Right cardiac atrium (tissue), 5 donors: ENCODE data around the gene TMEM269. TPM values are rescaled to one million over a fixed set of nuclear protein-coding genes. Genes with fewer than 3 reads are reported as not detected.

Source experiments
- ATAC-seq, 2 donors: fragments of 200-7000 bp; cut with Tn5 transposase; one replicate each; pipeline versions ENCODE4 v1.8.0 to v1.9.1; 2020; ENCODE audit warnings: moderate library complexity in 2 of 2, mild to moderate bottlenecking in 1 of 2
- DNase-seq, 3 donors: peaks; one replicate each; pipeline ENCODE4 v3.0.0-alpha.2; 2020
- H3K27ac ChIP-seq: one replicate; pipeline ENCODE4 v1.5.1; 2013; ENCODE audit warnings: mild to moderate bottlenecking, low read length, control low read depth, moderate library complexity
- H3K27me3 ChIP-seq: one replicate; pipeline ENCODE4 v1.6.1; 2013; ENCODE audit not compliant: control insufficient read depth, insufficient read depth
- H3K4me1 ChIP-seq: one replicate; pipeline ENCODE4 v1.6.1; 2013; ENCODE audit warnings: low read length; ENCODE audit not compliant: control insufficient read depth, insufficient read depth
- H3K4me3 ChIP-seq: one replicate; pipeline ENCODE4 v1.5.1; 2013; ENCODE audit warnings: low read length, control low read depth
- H3K9me3 ChIP-seq: one replicate; pipeline ENCODE4 v1.6.1; 2013; ENCODE audit warnings: low read length; ENCODE audit not compliant: control insufficient read depth
- WGBS: extraction: QIAGEN DNeasy Blood & Tissue Kit; methylation state at CpG from one replicate; pipeline ENCODE4 v1.1.7; 2013; 5-methylcytosine and 5-hydroxymethylcytosine counted together
- intact Hi-C, 4 donors: fragments of 100-400 bp; cut with DNase I; formaldehyde crosslinking; loops; one replicate each; pipeline versions ENCODE4 v1.11.0 to v1.14.0; 2022 to 2023
- polyA plus RNA-seq: library from polyadenylated mRNA; stranded (reverse); fragments of 200-250 nt; gene quantifications from one replicate; pipeline ENCODE4 v1.2.3, GENCODE V29; 2013
- total RNA-seq, 4 donors: library from RNA; stranded (reverse); fragmentation: NEBNext Ultra II Directional; extraction: Animal tissue kit (Norgen Biotek cat#: 25700); gene quantifications; one replicate each; pipeline ENCODE4 v1.2.1, GENCODE V29; 2021
- donor health status: healthy with polysubstance abuse.
- donor health status: DM: no; HTN: yes; CAD: no.
- donor health status: DM: no; HTN: no; CAD: no.
- donor health status: DM: no; HTN: yes; CAD: no; lungs with severe emphysema.
- donor health status: DM: yes; HTN: yes; CAD: no.

TMEM269 gene
- total and polyA plus RNA-seq, 5 donors = 0.06 TPM; not detected in 4

- Histone ChIP-seq H3K4me1 (no peaks in the 10 kb centered on the region), H3K9me3 (no peaks in the 10 kb centered on the region), H3K4me3 (no peak overlapping the region), H3K27me3 (no peaks in the 10 kb centered on the region), H3K27ac (no peak overlapping the region)
- intact Hi-C loops = no loop called here
- DNase-seq = no peak
- 67% methylated on average over 5 of the region's 5 CpGs for WGBS
- ATAC-seq = no peak
Measured at GRCh38 chr1:42762269-42762668, 22.5 kb upstream of the TMEM269 start.

DNA sequence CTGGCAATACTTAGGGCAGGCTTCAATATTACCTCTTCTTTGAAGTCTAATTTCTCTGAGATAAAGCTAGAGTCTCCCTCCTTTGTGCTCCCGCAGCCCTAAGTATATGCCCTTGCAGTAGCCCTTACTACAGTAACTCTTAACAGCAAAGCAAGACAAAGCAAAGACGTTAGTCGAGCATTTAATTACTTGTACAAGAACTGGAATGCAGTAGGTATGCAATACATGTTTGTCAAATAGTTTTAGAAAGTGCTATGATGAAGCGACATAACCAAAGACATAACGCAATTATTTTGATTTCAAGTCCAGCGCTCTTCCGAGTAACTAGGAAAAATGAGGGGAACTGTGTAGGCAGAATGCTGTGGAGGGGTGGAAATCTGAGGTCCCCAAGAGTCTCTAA lies 19.5 kb upstream of the TMEM269 start:
- no peaks in the 10 kb centered on the region for H3K27me3 ChIP-seq
- H3K4me3 ChIP-seq = peak overlapping the region; percentile 66
- H3K9me3 ChIP-seq = no peaks in the 10 kb centered on the region
- no peak for ATAC-seq
- no peak for DNase-seq
- WGBS = 16% methylated on average over 7 of the region's 7 CpGs
- H3K4me1 ChIP-seq = no peaks in the 10 kb centered on the region
- no peak overlapping the region for H3K27ac ChIP-seq
- intact Hi-C loops = no loop called here

DNA sequence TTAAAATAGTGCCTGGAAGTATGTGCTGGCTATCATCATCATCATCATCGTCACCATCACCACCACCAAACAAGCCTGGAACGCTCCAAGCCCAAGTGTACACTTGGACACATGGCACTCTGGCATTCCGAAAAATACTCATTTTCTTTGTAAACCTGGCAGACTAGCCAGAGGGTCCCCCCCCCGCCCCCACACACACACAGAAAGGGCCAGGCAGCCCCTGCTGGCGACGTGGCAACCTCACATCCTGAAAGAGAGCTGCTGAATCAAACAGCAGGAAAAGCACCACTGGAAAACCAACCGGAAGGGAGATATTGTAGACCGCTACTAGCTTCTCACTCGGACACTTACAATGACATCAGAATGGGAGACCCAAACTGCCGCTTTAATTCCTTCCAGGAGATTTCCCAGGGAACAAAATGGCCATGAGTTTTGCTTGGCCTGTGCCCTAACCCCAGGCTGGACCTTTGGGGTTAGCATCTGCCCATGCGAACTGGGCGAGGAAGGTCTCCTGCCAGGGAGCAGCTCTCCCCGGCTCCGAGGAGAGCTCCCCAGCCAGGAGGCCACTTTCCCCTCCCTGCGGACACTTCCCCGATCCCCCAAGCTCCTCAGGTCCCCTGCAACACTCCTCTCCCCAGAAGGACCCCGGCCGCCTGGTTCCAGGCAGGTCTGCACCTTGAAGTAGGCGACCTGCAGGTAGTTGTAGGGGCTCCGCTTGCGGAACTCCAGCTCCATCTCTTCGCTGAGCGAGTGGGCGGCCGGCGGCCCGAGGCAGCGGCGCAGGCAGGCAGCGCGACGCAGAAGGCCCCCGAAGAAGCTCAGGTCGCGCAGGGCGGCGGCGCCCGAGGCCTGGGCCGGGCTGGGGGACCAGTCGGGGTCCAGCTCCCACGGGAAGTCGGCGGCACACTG lies 18.7 kb upstream of the TMEM269 start:
- Histone ChIP-seq H3K27ac (peak overlapping the region; percentile 80), H3K9me3 (no peaks in the 10 kb centered on the region), H3K4me3 (peak overlapping the region; percentile 66), H3K27me3 (no peaks in the 10 kb centered on the region), H3K4me1 (no peaks in the 10 kb centered on the region)
- ATAC-seq (peak; percentile 11 to 30), DNase-seq (peak; percentile 49 to 78 (median 67))
- under 1% methylated on average over 44 of the region's 44 CpGs for WGBS
- intact Hi-C loops = no loop called here

- under 1% methylated on average over 82 of the region's 82 CpGs for WGBS
- peak; percentile 100 for DNase-seq
- H3K27ac ChIP-seq = peak within 1 kb of the TSS; percentile 87
- intact Hi-C loops = no loop called here
- ATAC-seq = peak; percentile 98
- H3K27me3 ChIP-seq = no peaks in the 10 kb centered on the region
- H3K4me3 ChIP-seq = peak within 1 kb of the TSS; percentile 70
- H3K9me3 ChIP-seq = no peaks in the 10 kb centered on the region
- no peaks in the 10 kb centered on the region for H3K4me1 ChIP-seq
Measured at GRCh38 chr1:42766741-42767509, 17.9 kb upstream of the TMEM269 start, which contains the start of the genes C1orf50 and P3H1. TSS of gene C1orf50 (plus strand) at chr1:42767249. CDS start at chr1:42767312, 63 bp downstream. TSS of gene P3H1 (minus strand) at chr1:42767028. CDS start at chr1:42766971, 57 bp downstream.

GRCh38 chr1:42767510-42768000 lies 17.2 kb upstream of the TMEM269 start:
- H3K27ac ChIP-seq = peak overlapping the region; percentile 87
- H3K4me1 ChIP-seq = no peaks in the 10 kb centered on the region
- no peak for DNase-seq
- ATAC-seq = peak in 1 of 2 donors; percentile 42
- H3K27me3 ChIP-seq = no peaks in the 10 kb centered on the region
- peak overlapping the region; percentile 70 for H3K4me3 ChIP-seq
- intact Hi-C loops = no loop called here
- H3K9me3 ChIP-seq = no peaks in the 10 kb centered on the region
- WGBS = 3% methylated on average over 23 of the region's 23 CpGs

DNA sequence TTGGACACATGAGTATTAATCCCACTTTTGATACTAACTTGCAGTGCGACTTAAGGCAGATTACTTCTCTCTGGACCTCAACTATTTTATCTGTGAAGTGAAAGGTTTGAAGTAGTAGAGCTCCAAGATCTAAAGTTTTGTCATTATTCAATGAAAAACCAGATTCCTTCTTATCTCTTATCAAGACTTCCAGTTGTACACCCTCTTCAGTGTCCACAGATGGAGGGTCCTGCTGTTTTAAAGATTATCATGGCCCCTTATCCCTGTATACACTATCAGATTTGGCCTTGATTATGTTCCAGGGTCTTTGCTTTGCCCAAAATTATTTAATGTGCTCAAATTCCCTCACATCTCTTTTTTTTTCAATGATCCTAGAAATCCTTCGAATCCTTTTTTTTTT lies 16.6 kb upstream of the TMEM269 start:
- H3K27ac ChIP-seq = no peak overlapping the region
- H3K4me1 ChIP-seq = peaks cover under 1% of the 10 kb centered on the region
- DNase-seq (no peak), ATAC-seq (no peak)
- peak overlapping the region; percentile 70 for H3K4me3 ChIP-seq
- intact Hi-C loops = no loop called here
- no peaks in the 10 kb centered on the region for H3K27me3 ChIP-seq
- no peaks in the 10 kb centered on the region for H3K9me3 ChIP-seq
- 76% methylated on average over 2 of the region's 2 CpGs for WGBS

DNA sequence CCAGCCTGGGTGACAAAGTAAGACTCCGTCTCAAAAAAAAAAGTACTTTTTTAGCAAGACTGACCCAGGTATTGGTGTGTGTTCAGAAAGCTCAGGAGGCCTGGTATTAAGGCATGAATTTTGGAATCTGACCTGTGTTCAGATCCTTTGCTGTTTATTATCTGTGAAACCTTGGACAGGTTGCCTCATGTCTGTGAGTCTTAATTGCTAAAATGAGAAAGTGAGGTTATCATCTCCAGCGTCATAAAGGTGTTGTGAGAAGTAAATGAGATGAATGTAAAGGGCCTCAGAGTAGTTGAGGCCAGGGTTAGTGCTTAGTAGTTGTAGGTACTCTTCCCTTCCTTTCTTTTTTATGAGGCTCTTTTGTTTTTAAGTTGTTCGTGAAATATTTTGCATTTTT lies 15.0 kb upstream of the TMEM269 start:
- ATAC-seq (no peak), DNase-seq (no peak)
- peaks cover 1% of the 10 kb centered on the region for H3K4me1 ChIP-seq
- H3K27me3 ChIP-seq = no peaks in the 10 kb centered on the region
- H3K4me3 ChIP-seq = no peak overlapping the region
- intact Hi-C loops = loop anchor here in 1 of 4 donors (10.0 kb wide), 1 partner anchor 305 kb away; no protein-coding TSS in a partner anchor
- H3K27ac ChIP-seq = no peak overlapping the region
- WGBS = 83% methylated on average over 3 of the region's 3 CpGs
- no peaks in the 10 kb centered on the region for H3K9me3 ChIP-seq

DNA sequence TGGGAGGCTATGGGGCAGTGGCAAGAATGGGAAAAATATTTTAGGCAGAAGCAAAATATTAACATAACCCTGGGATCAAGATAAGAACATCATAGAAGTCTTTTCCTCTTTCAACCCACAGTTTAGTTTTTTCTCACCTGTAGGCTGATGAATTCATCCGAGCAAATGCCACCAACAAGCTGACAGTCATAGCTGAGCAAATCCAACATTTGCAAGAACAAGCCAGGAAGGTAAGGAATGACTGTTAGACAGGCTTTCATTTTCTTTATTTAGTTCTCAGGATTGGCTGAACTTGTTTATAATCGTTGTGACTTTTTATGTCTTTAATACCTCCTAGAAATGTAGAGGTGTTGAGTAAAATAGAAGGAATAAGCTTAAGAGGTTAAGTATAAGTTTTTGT lies 11.4 kb upstream of the TMEM269 start:
- Histone ChIP-seq H3K27ac (no peak overlapping the region), H3K27me3 (no peaks in the 10 kb centered on the region), H3K4me1 (peaks cover 1% of the 10 kb centered on the region), H3K9me3 (no peaks in the 10 kb centered on the region), H3K4me3 (no peak overlapping the region)
- ATAC-seq (no peak), DNase-seq (no peak)
- 69% methylated on average over 2 of the region's 2 CpGs for WGBS
- intact Hi-C loops = loop anchor here in 1 of 4 donors (10.0 kb wide), 1 partner anchor 301 kb away; no protein-coding TSS in a partner anchor

GRCh38 chr1:42774928-42775526 lies 9.8 kb upstream of the TMEM269 start:
- intact Hi-C loops = loop anchor here in 1 of 4 donors (10.0 kb wide), 1 partner anchor 300 kb away; no protein-coding TSS in a partner anchor
- peaks cover 1% of the 10 kb centered on the region for H3K4me1 ChIP-seq
- 83% methylated on average over 5 of the region's 5 CpGs for WGBS
- ATAC-seq = no peak
- H3K4me3 ChIP-seq = no peak overlapping the region
- no peaks in the 10 kb centered on the region for H3K27me3 ChIP-seq
- H3K9me3 ChIP-seq = no peaks in the 10 kb centered on the region
- no peak for DNase-seq
- no peak overlapping the region for H3K27ac ChIP-seq

DNA sequence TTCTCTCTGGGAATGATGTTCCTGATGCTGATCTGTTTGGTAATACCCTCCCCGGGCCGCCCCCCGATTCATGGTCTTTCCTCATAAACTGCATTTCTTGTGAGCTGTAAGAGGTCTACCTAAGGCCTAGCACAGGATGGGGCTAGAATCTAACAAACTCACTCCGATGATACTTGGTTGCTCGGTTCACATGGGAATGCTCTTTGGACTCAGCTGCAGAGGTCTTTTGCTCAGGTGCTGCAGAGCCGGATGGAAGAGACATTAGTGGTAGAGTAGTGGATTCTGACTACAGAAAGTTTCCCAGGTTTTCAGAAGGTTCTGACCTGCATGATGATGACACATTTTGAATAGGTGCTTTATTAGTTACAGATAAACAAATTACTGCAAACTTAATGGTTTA lies 8.3 kb upstream of the TMEM269 start:
- H3K4me1 ChIP-seq = peaks cover 1% of the 10 kb centered on the region
- intact Hi-C loops = loop anchor here in 1 of 4 donors (10.0 kb wide), 1 partner anchor 298 kb away; no protein-coding TSS in a partner anchor
- H3K27me3 ChIP-seq = no peaks in the 10 kb centered on the region
- ATAC-seq (no peak), DNase-seq (no peak)
- 99% methylated on average over 6 of the region's 6 CpGs for WGBS
- H3K27ac ChIP-seq = no peak overlapping the region
- H3K9me3 ChIP-seq = no peaks in the 10 kb centered on the region
- no peak overlapping the region for H3K4me3 ChIP-seq
